Peyer's patch (tissue), 4 donors: ENCODE data around the gene CCDC93.

Source experiments
- CTCF ChIP-seq, 6 experiments: fragments of 450-650 bp in 4 of 6; fragments of 200-600 bp in 2 of 6; sonication (generic) in 1 of 6; IDR thresholded peaks; one replicate each; pipeline ENCODE4 v1.5.1; 2017 to 2019; ENCODE audit warnings: antibody characterized with exemption in 6 of 6, mild to moderate bottlenecking in 3 of 6, moderate library complexity in 1 of 6
- POLR2A ChIP-seq, 2 donors: fragments of 450-650 bp; IDR thresholded peaks; one replicate each; pipeline ENCODE4 v1.5.1; 2017; ENCODE audit warnings: antibody characterized with exemption in 2 of 2, mild to moderate bottlenecking in 2 of 2, moderate library complexity in 2 of 2

DNA sequence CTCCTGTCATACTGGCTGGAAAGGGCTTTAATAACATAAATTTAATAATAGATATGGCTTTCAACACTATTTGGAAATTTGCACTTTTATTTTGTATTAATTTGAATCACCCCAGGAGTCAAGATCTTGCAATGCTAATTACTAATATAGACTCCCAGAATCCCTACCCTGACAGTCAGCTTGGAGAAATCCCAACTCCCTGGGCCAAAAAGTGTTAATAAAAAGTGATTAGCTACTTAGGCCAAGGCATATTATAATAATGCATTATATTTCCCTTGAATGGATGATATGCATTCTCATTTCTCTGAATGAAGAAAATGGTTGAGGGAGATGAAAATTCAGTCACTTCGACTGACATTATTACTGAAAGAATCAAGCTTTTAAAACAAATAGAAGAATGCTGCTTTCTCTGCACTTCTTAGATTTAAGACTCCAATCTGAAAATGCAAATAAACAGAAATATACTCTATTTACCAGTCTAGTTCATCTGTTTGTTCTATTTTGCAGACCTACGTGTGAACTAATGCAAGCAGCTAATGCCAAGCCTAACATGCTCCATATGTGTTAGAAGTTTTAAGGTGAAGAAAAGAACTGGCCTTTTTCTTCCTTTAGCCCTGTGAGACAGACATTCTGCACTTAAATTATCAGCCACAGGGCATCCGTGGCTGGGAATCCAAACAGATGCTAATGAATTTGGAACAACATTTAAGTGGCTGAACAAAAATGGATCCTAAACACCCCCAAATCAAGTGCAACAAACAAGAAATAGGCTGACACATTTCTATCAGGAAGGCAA lies 40.5 kb upstream of the CCDC93 start:
- TF ChIP-seq CTCF (IDR thresholded peaks at IDR 0.05) (no peak), POLR2A (IDR thresholded peaks at IDR 0.05) (no peak)
